GM23248 (cell line): ENCODE measurements around the gene RIMOC1.

Source experiments
- EZH2 ChIP-seq: fragments of 200-600 bp; sonication (generic); IDR thresholded peaks from 2 replicates; pipeline ENCODE4 v1.6.1; 2018; ENCODE audit warnings: antibody characterized with exemption, mild to moderate bottlenecking; ENCODE audit not compliant: insufficient read depth, poor library complexity, severe bottlenecking
- EZH2phosphoT487 ChIP-seq: fragments of 200-600 bp; sonication (generic); IDR thresholded peaks from 2 replicates; pipeline ENCODE4 v1.6.1; 2018; ENCODE audit warnings: antibody characterized with exemption, moderate library complexity, mild to moderate bottlenecking, low read depth; ENCODE audit not compliant: insufficient read depth

GRCh38 chr5:41878643-41879478, 25.3 kb upstream of the RIMOC1 start:
- TF ChIP-seq EZH2phosphoT487 (no peak), EZH2 (no peak)
